IMR-90 (cell line): Measurements from ENCODE around the gene FGGY. TPM values are rescaled to one million over a fixed set of nuclear protein-coding genes. Genes with fewer than 3 reads are reported as not detected.
A peak's percentile ranks its signal among the peaks of the same experiment; 100 is the strongest.

Experiments used
- ATAC-seq: fragments of 200-7000 bp; cut with Tn5 transposase; 2 replicates; pipeline ENCODE4 v1.9.1; 2020; ENCODE audit warnings: low read depth, mild to moderate bottlenecking, moderate library complexity
- BruUV-seq: library from RNA; stranded (reverse); fragments of 400-500 nt; replicated peaks from 2 replicates; lab custom pipeline; 2021; lab: Mats Ljungman, UMichigan
- CTCF ChIA-PET: fragments of 300-600 bp; formaldehyde crosslinking; extraction: SDS; loops from one replicate; lab custom pipeline; 2021; ENCODE audit warnings: antibody characterized with exemption; lab: Yijun Ruan, JAX
- POLR2A ChIA-PET: fragments of 300-600 bp; sonication (Branson Sonifier 250); formaldehyde crosslinking; loops from one replicate; lab custom pipeline; 2022; ENCODE audit warnings: antibody characterized with exemption; ENCODE audit not compliant: unreplicated experiment; lab: Charles Lee
- DNase-seq: peaks from one replicate; pipeline ENCODE4 v3.0.0; 2013
- H2AFZ ChIP-seq: replicated peaks from 2 replicates; pipeline ENCODE3; 2013; ENCODE audit warnings: low read length, mild to moderate bottlenecking; ENCODE audit not compliant: poor library complexity
- H2AK5ac ChIP-seq: 2 replicates; pipeline ENCODE4 v1.6.1; 2013; ENCODE audit warnings: low read depth, low read length, inconsistent platforms
- H2AK9ac ChIP-seq: replicated peaks from 2 replicates; pipeline ENCODE3; 2013; ENCODE audit warnings: mild to moderate bottlenecking, low read depth, low read length, moderate library complexity; ENCODE audit not compliant: poor library complexity
- H2BK120ac ChIP-seq: 2 replicates; pipeline ENCODE4 v1.6.1; 2013; ENCODE audit warnings: low read depth, low read length, inconsistent platforms
- H2BK15ac ChIP-seq: 3 replicates; pipeline ENCODE4 v1.6.1; 2013; ENCODE audit warnings: low read depth, low read length, inconsistent platforms
- H2BK20ac ChIP-seq: 2 replicates; pipeline ENCODE4 v1.6.1; 2013; ENCODE audit warnings: low read depth, mild to moderate bottlenecking, inconsistent platforms, low read length, moderate library complexity
- H2BK5ac ChIP-seq: 2 replicates; pipeline ENCODE4 v1.6.1; 2013; ENCODE audit warnings: mild to moderate bottlenecking, low read depth, low read length, inconsistent platforms; ENCODE audit not compliant: poor library complexity, severe bottlenecking
- H3K14ac ChIP-seq: replicated peaks from 2 replicates; pipeline ENCODE4 v1.6.1; 2013; ENCODE audit warnings: low read depth, low read length, inconsistent platforms
- H3K18ac ChIP-seq: 2 replicates; pipeline ENCODE4 v1.6.1; 2013; ENCODE audit warnings: low read depth, low read length, control low read depth
- H3K23ac ChIP-seq: 2 replicates; pipeline ENCODE4 v1.6.1; 2013; ENCODE audit warnings: low read depth, low read length, inconsistent platforms
- H3K27ac ChIP-seq: 2 replicates; pipeline ENCODE4 v1.5.1; 2013; ENCODE audit warnings: mild to moderate bottlenecking, control low read depth, low read length; ENCODE audit not compliant: insufficient read depth
- H3K27me3 ChIP-seq: 2 replicates; pipeline ENCODE4 v1.6.1; 2013; ENCODE audit warnings: low read length; ENCODE audit not compliant: control insufficient read depth, insufficient read depth
- H3K36me3 ChIP-seq: 2 replicates; pipeline ENCODE4 v1.6.1; 2013; ENCODE audit warnings: low read length, mixed read lengths; ENCODE audit not compliant: control insufficient read depth, insufficient read depth
- H3K4ac ChIP-seq: 2 replicates; pipeline ENCODE4 v1.6.1; 2013; ENCODE audit warnings: low read depth, low read length, inconsistent platforms
- H3K4me1 ChIP-seq: 2 replicates; pipeline ENCODE4 v1.6.1; 2013; ENCODE audit warnings: low read length, mixed read lengths; ENCODE audit not compliant: control insufficient read depth, insufficient read depth
- H3K4me2 ChIP-seq: 2 replicates; pipeline ENCODE4 v1.6.1; 2013; ENCODE audit warnings: low read depth, mild to moderate bottlenecking, control low read depth, low read length, moderate library complexity
- H3K4me3 ChIP-seq: 2 replicates; pipeline ENCODE4 v1.5.1; 2013; ENCODE audit warnings: low read depth, mild to moderate bottlenecking, control low read depth, low read length, moderate library complexity; ENCODE audit not compliant: insufficient read depth
- H3K56ac ChIP-seq: 2 replicates; pipeline ENCODE4 v1.6.1; 2013; ENCODE audit warnings: low read length, inconsistent platforms; ENCODE audit not compliant: insufficient read depth; ENCODE audit errors: extremely low read depth
- H3K79me1 ChIP-seq, 2 experiments: 2 replicates each; pipeline ENCODE4 v1.6.1; 2013; ENCODE audit warnings: low read length in 2 of 2, inconsistent platforms in 1 of 2, low read depth in 1 of 2
- H3K9ac ChIP-seq: 2 replicates; pipeline ENCODE4 v1.6.1; 2013; ENCODE audit warnings: low read depth, low read length, control low read depth
- H3K9me1 ChIP-seq: 2 replicates; pipeline ENCODE4 v1.6.1; 2013; ENCODE audit warnings: low read length, inconsistent platforms; ENCODE audit not compliant: insufficient read depth
- H3K9me3 ChIP-seq: 2 replicates; pipeline ENCODE4 v1.6.1; 2013; ENCODE audit warnings: low read length; ENCODE audit not compliant: control insufficient read depth, insufficient read depth
- H4K20me1 ChIP-seq: 2 replicates; pipeline ENCODE4 v1.6.1; 2013; ENCODE audit warnings: low read length, inconsistent platforms; ENCODE audit not compliant: insufficient read depth
- H4K5ac ChIP-seq: 2 replicates; pipeline ENCODE4 v1.6.1; 2013; ENCODE audit warnings: mild to moderate bottlenecking, low read depth, low read length, control low read depth
- H4K8ac ChIP-seq, 2 experiments: 2 replicates each; pipeline ENCODE4 v1.6.1; 2013; ENCODE audit warnings: low read depth in 2 of 2, low read length in 2 of 2, control low read depth in 1 of 2, inconsistent platforms in 1 of 2
- H4K91ac ChIP-seq: 2 replicates; pipeline ENCODE4 v1.6.1; 2013; ENCODE audit warnings: low read depth, low read length, inconsistent platforms; ENCODE audit not compliant: insufficient read depth
- BHLHE40 ChIP-seq: fragments of 150-350 bp; IDR thresholded peaks from 2 replicates; pipeline ENCODE4 v1.6.1; 2016; ENCODE audit warnings: mild to moderate bottlenecking, low read depth, low read length
- CEBPB ChIP-seq: IDR thresholded peaks from 2 replicates; pipeline ENCODE4 v1.6.1; 2012; ENCODE audit warnings: low read depth, low read length, improper control_type of control experiment
- ELK1 ChIP-seq: fragments of 150-350 bp; IDR thresholded peaks from 2 replicates; pipeline ENCODE4 v1.6.1; 2016; ENCODE audit warnings: low read depth, mild to moderate bottlenecking, low read length, moderate library complexity, borderline replicate concordance
- WGBS, 2 experiments: methylation state at CpG; one replicate each; pipeline versions ENCODE4 v1.1.5 to v1.1.7; 2013; ENCODE audit warnings: missing lambda C conversion rate in 2 of 2; ENCODE audit not compliant: insufficient read length in 1 of 2; ENCODE audit errors: extremely low coverage in 2 of 2; 5-methylcytosine and 5-hydroxymethylcytosine counted together
- dilution Hi-C: fragments of 300-500 bp; cut with HindIII; formaldehyde crosslinking; loops from one replicate; pipeline ENCODE4 v1.14.3; 2018; ENCODE audit warnings: low sequenced_read_pairs; ENCODE audit not compliant: unreplicated experiment
- in situ Hi-C: fragments of 300-500 bp; cut with MboI; formaldehyde crosslinking; loops from 3 replicates; pipeline ENCODE4 v1.14.3; 2019; ENCODE audit warnings: low sequenced_read_pairs, inconsistent platforms, mixed read lengths
- intact Hi-C: fragments of 100-400 bp; cut with micrococcal nuclease; formaldehyde crosslinking; loops from 2 replicates; pipeline ENCODE4 v1.10.0; 2022
- polyA plus RNA-seq, 3 experiments: library from polyadenylated mRNA; depleted of rRNA; stranded (reverse); fragments of >200 nt; gene quantifications; 2 replicates each; pipeline ENCODE4 v1.2.3, GENCODE V29; 2012; ENCODE audit warnings: low replicate concordance in 1 of 3
- total RNA-seq: library from RNA; depleted of rRNA; stranded (reverse); fragments of >200 nt; gene quantifications from 2 replicates; pipeline ENCODE4 v1.2.3, GENCODE V29; 2012

The FGGY gene
- total and polyA plus RNA-seq, 2 of the 4 experiments (the other 2 are of a cell fraction): 5.6 to 14.0 TPM

- Histone ChIP-seq H3K18ac (peak overlapping the region; percentile 88), H2BK15ac (peak overlapping the region; percentile 8; the same call in 1 of the 3 replicates), H4K8ac (no peak overlapping the region), H3K56ac (no peak overlapping the region), H3K36me3 (no peaks in the 10 kb centered on the region), H2AFZ (no peak overlapping the region), H2AK5ac (no peak overlapping the region; the same call in 1 of the 2 replicates), H3K27me3 (no peaks in the 10 kb centered on the region), H4K91ac (no peak overlapping the region; the same call in 1 of the 2 replicates), H3K79me1 (no peaks in the 10 kb centered on the region), H3K4ac (no peak overlapping the region), H3K27ac (no peak overlapping the region), H2BK120ac (peak overlapping the region; percentile 50; the same call in 1 of the 2 replicates), H3K14ac (0 out of 2 replicates have a peak overlapping the region, but pooled peaks have one; percentile 48), H3K4me2 (no peak overlapping the region; the same call in 1 of the 2 replicates), H3K9ac (no peak overlapping the region), H3K9me3 (no peaks in the 10 kb centered on the region), H4K5ac (peak overlapping the region; percentile 34; the same call in 1 of the 2 replicates), H3K23ac (no peak overlapping the region), H3K9me1 (no peaks in the 10 kb centered on the region), H3K4me1 (peaks cover 8% of the 10 kb centered on the region), H2AK9ac (no peak overlapping the region), H4K20me1 (no peaks in the 10 kb centered on the region), H2BK20ac (no peak overlapping the region), H2BK5ac (peak overlapping the region; percentile 77), H3K4me3 (no peak overlapping the region)
- intact Hi-C loops: loop anchor here (5.0 kb wide), 1 partner anchor 324 kb away; no protein-coding TSS in a partner anchor
- in situ Hi-C loops: loop anchor here (5.0 kb wide), 1 partner anchor 49 kb away; no protein-coding TSS in a partner anchor
- WGBS, 2 experiments: no CpG with 5 or more reads among the region's 7 CpGs
- peak; percentile 59; the same call in 1 of the 2 replicates for TF ChIP-seq CEBPB
- TF ChIP-seq BHLHE40: no peak
- no peak for TF ChIP-seq ELK1
- ChIA-PET POLR2A (no interaction called here), CTCF (no interaction called here)
- DNase-seq: peak; percentile 58
- BruUV-seq: no TSS peak
- dilution Hi-C loops: no loop called here
- peak; percentile 46 for ATAC-seq
These were observed 81.9 kb downstream of the FGGY start for GRCh38 chr1:59378621-59379370.
